H9 (cell line): ENCODE measurements around the gene NHP2. TPM values are rescaled to one million over a fixed set of nuclear protein-coding genes. Genes with fewer than 3 reads are reported as not detected.

Experiments used
- DNase-seq: peaks from one replicate; pipeline ENCODE4 v3.0.0-alpha.2; 2017
- H2AFZ ChIP-seq: one replicate; pipeline ENCODE4 v1.6.1; 2013; ENCODE audit warnings: mild to moderate bottlenecking, low read length, control low read depth, moderate library complexity
- H2AK5ac ChIP-seq: 2 replicates; pipeline ENCODE4 v1.6.1; 2013; ENCODE audit warnings: low read length, control low read depth, mixed read lengths; ENCODE audit not compliant: insufficient read length
- H2BK120ac ChIP-seq: one replicate; pipeline ENCODE4 v1.6.1; 2013; ENCODE audit warnings: low read depth, mild to moderate bottlenecking, low read length, control low read depth, inconsistent platforms; ENCODE audit not compliant: poor library complexity, severe bottlenecking
- H2BK12ac ChIP-seq: 2 replicates; pipeline ENCODE4 v1.6.1; 2013; ENCODE audit warnings: low read length, control low read depth, mixed read lengths, low read depth; ENCODE audit not compliant: insufficient read length
- H2BK15ac ChIP-seq: 2 replicates; pipeline ENCODE4 v1.6.1; 2013; ENCODE audit warnings: low read depth, low read length, control low read depth
- H2BK20ac ChIP-seq: one replicate; pipeline ENCODE4 v1.6.1; 2013; ENCODE audit warnings: low read depth, mild to moderate bottlenecking, low read length, control low read depth, inconsistent platforms; ENCODE audit not compliant: poor library complexity, severe bottlenecking
- H2BK5ac ChIP-seq: 2 replicates; pipeline ENCODE4 v1.6.1; 2013; ENCODE audit warnings: low read length, control low read depth, mixed read lengths; ENCODE audit not compliant: insufficient read length
- H3K14ac ChIP-seq: 2 replicates; pipeline ENCODE4 v1.6.1; 2013; ENCODE audit warnings: low read length, control low read depth; ENCODE audit not compliant: insufficient read depth
- H3K18ac ChIP-seq: 2 replicates; pipeline ENCODE4 v1.6.1; 2013; ENCODE audit warnings: low read depth, mild to moderate bottlenecking, mixed read lengths, low read length, control low read depth; ENCODE audit not compliant: insufficient read length
- H3K23ac ChIP-seq: 2 replicates; pipeline ENCODE4 v1.6.1; 2013; ENCODE audit warnings: low read length, control low read depth, mixed read lengths, low read depth; ENCODE audit not compliant: insufficient read length
- H3K23me2 ChIP-seq: 2 replicates; pipeline ENCODE4 v1.6.1; 2013; ENCODE audit warnings: low read depth, mild to moderate bottlenecking, mixed read lengths, low read length, control low read depth; ENCODE audit not compliant: insufficient read length, poor library complexity, severe bottlenecking
- H3K27ac ChIP-seq: 2 replicates; pipeline ENCODE4 v1.5.1; 2013; ENCODE audit warnings: low read length, control low read depth, mixed read lengths, low read depth; ENCODE audit not compliant: insufficient read length
- H3K27me3 ChIP-seq: 2 replicates; pipeline ENCODE4 v1.6.1; 2013; ENCODE audit warnings: low read length, control low read depth, inconsistent platforms; ENCODE audit not compliant: insufficient read depth
- H3K4ac ChIP-seq: 2 replicates; pipeline ENCODE4 v1.6.1; 2013; ENCODE audit warnings: low read depth, mild to moderate bottlenecking, control low read depth, inconsistent platforms, low read length, moderate library complexity
- H3K4me1 ChIP-seq: 2 replicates; pipeline ENCODE4 v1.6.1; 2013; ENCODE audit warnings: low read length, control low read depth, inconsistent platforms; ENCODE audit not compliant: insufficient read depth
- H3K4me2 ChIP-seq: 2 replicates; pipeline ENCODE4 v1.6.1; 2013; ENCODE audit warnings: low read length, control low read depth, mixed read lengths; ENCODE audit not compliant: insufficient read length, insufficient read depth
- H3K56ac ChIP-seq: 2 replicates; pipeline ENCODE4 v1.6.1; 2013; ENCODE audit warnings: low read depth, mild to moderate bottlenecking, mixed read lengths, low read length, control low read depth; ENCODE audit not compliant: insufficient read length
- H3K79me1 ChIP-seq: 2 replicates; pipeline ENCODE4 v1.6.1; 2013; ENCODE audit warnings: low read depth, mild to moderate bottlenecking, moderate library complexity, low read length, control low read depth, inconsistent platforms; ENCODE audit not compliant: insufficient read depth, poor library complexity, severe bottlenecking
- H3K79me2 ChIP-seq: 2 replicates; pipeline ENCODE4 v1.6.1; 2013; ENCODE audit warnings: low read length, control low read depth, inconsistent platforms; ENCODE audit not compliant: insufficient read depth
- H3K9ac ChIP-seq: 2 replicates; pipeline ENCODE4 v1.6.1; 2013; ENCODE audit warnings: low read length, control low read depth, mixed read lengths; ENCODE audit not compliant: insufficient read length; ENCODE audit errors: extremely low read depth
- H3K9me3 ChIP-seq: one replicate; pipeline ENCODE4 v1.6.1; 2013; ENCODE audit warnings: low read depth, low read length, inconsistent platforms; ENCODE audit not compliant: control insufficient read depth
- H3T11ph ChIP-seq: one replicate; pipeline ENCODE4 v1.6.1; 2013; ENCODE audit warnings: mild to moderate bottlenecking, low read length, control low read depth, inconsistent platforms
- H4K20me1 ChIP-seq: one replicate; pipeline ENCODE4 v1.6.1; 2013; ENCODE audit not compliant: control insufficient read depth, insufficient read length, insufficient read depth
- H4K5ac ChIP-seq: 2 replicates; pipeline ENCODE4 v1.6.1; 2013; ENCODE audit warnings: low read depth, mild to moderate bottlenecking, mixed read lengths, low read length, control low read depth; ENCODE audit not compliant: insufficient read length
- H4K8ac ChIP-seq: replicated peaks from 2 replicates; pipeline ENCODE4 v1.6.1; 2013; ENCODE audit warnings: low read length, control low read depth, mixed read lengths, low read depth; ENCODE audit not compliant: insufficient read length
- H4K91ac ChIP-seq: 2 replicates; pipeline ENCODE4 v1.6.1; 2013; ENCODE audit warnings: low read depth, mild to moderate bottlenecking, moderate library complexity, mixed read lengths, low read length, control low read depth; ENCODE audit not compliant: insufficient read length
- H3K27ac Mint-ChIP-seq, 3 experiments: 2 replicates in 2 of 3; 3 replicates in 1 of 3; pipeline ENCODE4 v1.8.0; 2020 to 2021; ENCODE audit warnings: mixed read lengths in 3 of 3, mild to moderate bottlenecking in 1 of 3, moderate library complexity in 1 of 3
- H3K27me3 Mint-ChIP-seq: 2 replicates; pipeline ENCODE4 v1.8.0; 2021; ENCODE audit warnings: low read depth, mild to moderate bottlenecking, moderate library complexity, mixed read lengths
- H3K36me3 Mint-ChIP-seq, 3 experiments: 2 replicates in 2 of 3; 3 replicates in 1 of 3; pipeline ENCODE4 v1.8.0; 2020 to 2021; ENCODE audit warnings: low read depth in 3 of 3, mixed read lengths in 3 of 3; ENCODE audit not compliant: insufficient read depth in 1 of 3
- H3K4me1 Mint-ChIP-seq, 2 experiments: 2 replicates each; pipeline ENCODE4 v1.8.0; 2020; ENCODE audit warnings: mixed read lengths in 2 of 2
- H3K4me3 Mint-ChIP-seq, 2 experiments: 2 replicates in 1 of 2; 3 replicates in 1 of 2; pipeline ENCODE4 v1.8.0; 2020 to 2021; ENCODE audit warnings: mild to moderate bottlenecking in 2 of 2, mixed read lengths in 2 of 2, moderate library complexity in 1 of 2
- H3K9me3 Mint-ChIP-seq, 2 experiments: 2 replicates in 1 of 2; 3 replicates in 1 of 2; pipeline ENCODE4 v1.8.0; 2020; ENCODE audit warnings: mild to moderate bottlenecking in 2 of 2, mixed read lengths in 2 of 2, moderate library complexity in 1 of 2
- CTCF ChIP-seq: fragments of 200-600 bp; sonication (generic); conservative IDR thresholded peaks from 3 replicates; pipeline ENCODE4 v1.8.0; 2021; ENCODE audit warnings: antibody characterized with exemption, mild to moderate bottlenecking
- total RNA-seq: library from RNA; stranded (reverse); gene quantifications from 2 replicates; pipeline ENCODE4 v1.2.1, GENCODE V29; 2021

The NHP2 gene
- total RNA-seq, 1 experiment from 2014 or later: 232 TPM

DNA sequence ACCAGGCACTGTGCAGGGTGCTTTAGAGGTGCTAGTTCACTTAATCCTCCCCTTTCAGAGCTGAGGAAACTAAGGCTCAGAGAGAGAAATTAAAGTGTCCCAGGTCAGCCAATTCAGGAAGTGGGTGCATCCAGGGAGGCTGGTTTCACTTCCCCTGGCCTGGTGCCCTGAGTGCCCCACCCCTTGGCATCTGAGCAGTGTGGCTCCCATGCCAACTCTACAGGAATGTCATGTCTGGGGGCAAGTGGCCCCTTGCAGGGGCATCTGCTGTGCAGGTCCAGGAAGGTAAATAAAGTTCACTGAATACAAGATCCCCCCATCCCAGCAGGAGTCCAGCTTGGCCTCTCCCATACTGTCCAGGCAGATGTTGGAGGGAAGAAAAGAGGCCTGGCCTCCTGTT is 44.7 kb downstream of the NHP2 start:
- H3K4me3 Mint-ChIP-seq: no peak overlapping the region
- Histone ChIP-seq H3K18ac (no peak overlapping the region), H2AK5ac (no peak overlapping the region), H3K9ac (no peak overlapping the region), H3K79me2 (no peaks in the 10 kb centered on the region; the same call in 1 of the 2 replicates), H3K4me2 (no peak overlapping the region), H2BK20ac (no peak overlapping the region), H3K27me3 (no peaks in the 10 kb centered on the region), H3K23ac (no peak overlapping the region), H3K79me1 (no peaks in the 10 kb centered on the region), H3K56ac (no peak overlapping the region), H3K23me2 (no peaks in the 10 kb centered on the region), H2BK12ac (no peak overlapping the region), H2BK5ac (no peak overlapping the region), H2BK120ac (no peak overlapping the region), H3K27ac (no peak overlapping the region), H3K4ac (no peak overlapping the region), H4K20me1 (no peaks in the 10 kb centered on the region), H4K8ac (no peak overlapping the region), H2AFZ (no peak overlapping the region), H3K4me1 (peaks cover 3% of the 10 kb centered on the region; the same call in 1 of the 2 replicates), H4K5ac (no peak overlapping the region), H3K14ac (no peak overlapping the region), H2BK15ac (no peak overlapping the region), H4K91ac (no peak overlapping the region), H3K9me3 (no peaks in the 10 kb centered on the region), H3T11ph (no peak overlapping the region)
- peaks cover 11% of the 10 kb centered on the region for H3K27me3 Mint-ChIP-seq
- TF ChIP-seq CTCF: no peak
- DNase-seq: no peak
- peaks cover 5 to 7% of the 10 kb centered on the region in 2 experiments; a peak in 4 of 5 replicates for H3K9me3 Mint-ChIP-seq
- H3K4me1 Mint-ChIP-seq: peaks cover 10 to 13% of the 10 kb centered on the region in 2 experiments
- no peak overlapping the region for H3K27ac Mint-ChIP-seq
- H3K36me3 Mint-ChIP-seq: peaks cover 0 to 4% (median 4%) of the 10 kb centered on the region in 3 experiments; a peak in 3 of 7 replicates
